EL (cell line): ENCODE data around the gene IP6K2.
A peak's percentile ranks its signal among the peaks of the same experiment; 100 is the strongest.
"Not testable (repeated sequence)": the region's sequence is repeated elsewhere in the genome, so short reads cannot be mapped to it uniquely, and the experiment has no call there.

ENCODE experiments used
- DNase-seq: peaks from one replicate; pipeline ENCODE4 v3.0.0-alpha.2; 2016

The IP6K2 gene, protein sequence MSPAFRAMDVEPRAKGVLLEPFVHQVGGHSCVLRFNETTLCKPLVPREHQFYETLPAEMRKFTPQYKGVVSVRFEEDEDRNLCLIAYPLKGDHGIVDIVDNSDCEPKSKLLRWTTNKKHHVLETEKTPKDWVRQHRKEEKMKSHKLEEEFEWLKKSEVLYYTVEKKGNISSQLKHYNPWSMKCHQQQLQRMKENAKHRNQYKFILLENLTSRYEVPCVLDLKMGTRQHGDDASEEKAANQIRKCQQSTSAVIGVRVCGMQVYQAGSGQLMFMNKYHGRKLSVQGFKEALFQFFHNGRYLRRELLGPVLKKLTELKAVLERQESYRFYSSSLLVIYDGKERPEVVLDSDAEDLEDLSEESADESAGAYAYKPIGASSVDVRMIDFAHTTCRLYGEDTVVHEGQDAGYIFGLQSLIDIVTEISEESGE

DNA sequence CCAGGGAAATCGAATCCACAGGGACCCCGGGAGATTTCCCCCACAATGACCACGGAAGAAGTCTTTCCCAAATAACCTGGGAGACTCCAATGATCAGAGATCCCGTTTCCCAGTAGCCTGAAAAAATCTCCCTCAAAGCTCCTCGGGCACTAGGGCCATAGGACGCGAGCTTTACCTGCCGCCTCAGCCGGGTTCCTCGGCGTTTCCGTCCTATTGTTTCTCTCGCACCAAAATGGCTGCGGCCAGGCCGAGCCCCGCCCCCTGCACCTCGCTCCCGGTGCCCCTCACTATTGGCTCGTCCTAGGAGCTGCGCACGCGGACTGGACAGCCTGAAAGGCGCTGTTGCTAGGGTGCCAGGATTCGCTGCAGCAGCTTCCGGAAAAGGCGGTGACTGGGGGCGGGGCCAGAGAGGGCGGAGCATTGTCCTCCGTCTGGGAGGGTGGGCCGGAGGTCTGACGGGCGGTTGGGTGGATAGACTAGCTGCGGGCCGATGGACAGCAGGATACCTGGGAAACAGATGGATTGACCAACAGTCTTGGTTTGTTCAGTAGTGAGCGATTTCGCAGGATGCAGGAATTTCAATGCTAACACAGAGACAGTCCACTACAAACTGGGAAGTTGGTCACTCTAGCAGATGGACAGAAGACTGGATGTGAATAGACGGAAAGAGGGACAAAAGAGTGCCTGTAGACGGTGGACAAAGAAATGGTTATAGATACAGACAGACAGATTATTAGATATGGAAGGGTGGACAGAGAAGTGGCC is at the start of gene IP6K2:
TSS of gene IP6K2 (minus strand) at position 240 of the 765 bp plus-strand sequence. CDS start 21,930 bp downstream, outside the sequence.
- DNase-seq, result peak; percentile 98

GRCh38 chr3:48765376-48765775 is 48.4 kb upstream of the IP6K2 start:
- no peak for DNase-seq

GRCh38 chr3:48762816-48763215 is 45.8 kb upstream of the IP6K2 start:
- no peak for DNase-seq

DNA sequence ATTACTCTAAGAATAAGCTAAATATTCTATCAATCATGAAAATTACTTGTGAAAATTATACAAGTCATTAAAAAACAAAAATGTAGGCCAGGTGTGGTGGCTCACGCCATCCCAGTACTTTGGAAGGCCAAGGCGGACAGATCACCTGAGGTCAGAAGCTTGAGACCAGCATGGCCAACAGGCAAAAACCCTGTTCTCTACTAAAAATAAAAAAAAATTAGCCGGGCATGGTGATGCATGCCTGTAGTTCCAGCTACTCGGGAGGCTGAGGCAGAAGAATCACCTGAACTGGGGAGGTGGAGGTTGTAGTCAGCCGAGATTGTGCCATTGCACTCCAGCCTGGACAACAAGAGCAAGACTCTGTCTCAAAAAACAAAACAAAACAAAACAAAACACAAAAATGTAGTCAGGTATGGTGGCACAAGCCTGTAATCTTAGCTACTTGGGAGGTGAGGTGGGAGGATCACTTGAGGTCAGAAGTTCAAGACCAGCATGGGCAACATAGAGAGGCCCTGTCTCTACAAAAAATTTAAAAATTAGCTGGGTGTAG is 43.0 kb upstream of the IP6K2 start:
- not testable (repeated sequence) for DNase-seq

GRCh38 chr3:48759531-48759930 is 42.5 kb upstream of the IP6K2 start:
- not testable (repeated sequence) for DNase-seq

- DNase-seq, result no peak
Measured at GRCh38 chr3:48759071-48759470, 42.0 kb upstream of the IP6K2 start.

GRCh38 chr3:48756640-48757039 is 39.6 kb upstream of the IP6K2 start:
- DNase-seq, result no peak

GRCh38 chr3:48750856-48751255 is 33.8 kb upstream of the IP6K2 start:
- no peak for DNase-seq

GRCh38 chr3:48748754-48749153 is 31.7 kb upstream of the IP6K2 start:
- DNase-seq, result no peak

DNA sequence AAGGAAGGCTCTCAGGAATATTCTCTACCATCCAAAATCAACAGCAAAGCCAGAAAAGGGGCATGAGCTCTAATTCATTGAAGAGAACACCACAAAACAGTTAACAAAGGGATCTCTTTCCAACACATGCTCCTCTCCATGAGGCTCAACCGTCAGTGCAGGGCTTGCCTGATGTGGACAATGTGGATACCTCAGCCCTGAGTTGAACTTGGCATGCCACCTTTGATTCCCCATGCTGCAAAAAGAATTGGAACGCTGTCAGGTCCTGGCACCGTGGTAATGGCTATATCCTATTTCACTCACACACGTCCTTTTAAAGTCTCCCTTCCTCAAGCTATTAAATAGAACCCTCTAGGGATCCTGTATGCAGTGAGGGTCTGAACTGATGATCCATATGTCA is 30.7 kb upstream of the IP6K2 start:
- DNase-seq, result no peak

- no peak for DNase-seq
Measured at GRCh38 chr3:48747015-48747615, 30.1 kb upstream of the IP6K2 start.

DNA sequence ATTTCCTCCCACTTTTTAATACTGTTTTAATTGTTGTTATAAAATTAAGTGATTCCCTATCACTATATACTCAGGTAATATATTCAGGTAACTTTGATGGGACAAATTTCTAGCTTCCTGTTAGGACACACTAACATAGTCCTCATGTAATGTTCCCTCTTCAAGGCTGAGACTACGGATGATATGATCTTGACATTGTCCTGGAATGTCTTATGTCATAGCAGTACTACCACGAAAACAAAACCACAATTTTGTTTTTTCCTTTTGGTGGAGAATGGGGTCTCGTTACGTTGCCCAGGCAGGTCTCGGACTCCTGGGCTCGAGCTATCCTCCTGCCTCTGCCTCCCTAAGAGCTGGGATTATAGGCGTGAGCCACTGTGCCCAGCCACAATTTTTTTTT is 26.8 kb upstream of the IP6K2 start:
- no peak for DNase-seq

GRCh38 chr3:48741226-48741625 is 24.2 kb upstream of the IP6K2 start:
- not testable (repeated sequence) for DNase-seq

GRCh38 chr3:48739955-48740823 is 23.2 kb upstream of the IP6K2 start:
- peak; percentile 80 for DNase-seq

GRCh38 chr3:48739617-48739954 is 22.6 kb upstream of the IP6K2 start:
- DNase-seq, result no peak

- DNase-seq, result no peak
Measured at GRCh38 chr3:48738926-48739616, 22.1 kb upstream of the IP6K2 start.

- no peak for DNase-seq
Measured at GRCh38 chr3:48738144-48738536, 21.1 kb upstream of the IP6K2 start.

- not testable (repeated sequence) for DNase-seq
Measured at GRCh38 chr3:48735075-48735767, 18.2 kb upstream of the IP6K2 start.

DNA sequence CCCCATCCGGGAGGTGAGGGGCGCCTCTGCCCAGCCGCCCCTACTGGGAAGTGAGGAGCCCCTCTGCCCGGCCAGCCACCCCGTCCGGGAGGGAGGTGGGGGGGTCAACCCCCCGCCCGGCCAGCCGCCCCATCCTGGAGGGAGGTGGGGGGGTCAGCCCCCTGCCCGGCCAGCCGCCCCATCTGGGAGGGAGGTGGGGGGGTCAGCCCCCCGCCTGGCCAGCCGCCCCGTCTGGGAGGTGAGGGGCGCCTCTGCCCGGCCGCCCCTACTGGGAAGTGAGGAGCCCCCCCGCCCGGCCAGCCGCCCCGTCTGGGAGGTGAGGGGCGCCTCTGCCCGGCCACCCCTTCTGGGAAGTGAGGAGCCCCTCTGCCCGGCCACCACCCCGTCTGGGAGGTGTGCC is 17.5 kb upstream of the IP6K2 start:
- DNase-seq, result not testable (repeated sequence)

DNA sequence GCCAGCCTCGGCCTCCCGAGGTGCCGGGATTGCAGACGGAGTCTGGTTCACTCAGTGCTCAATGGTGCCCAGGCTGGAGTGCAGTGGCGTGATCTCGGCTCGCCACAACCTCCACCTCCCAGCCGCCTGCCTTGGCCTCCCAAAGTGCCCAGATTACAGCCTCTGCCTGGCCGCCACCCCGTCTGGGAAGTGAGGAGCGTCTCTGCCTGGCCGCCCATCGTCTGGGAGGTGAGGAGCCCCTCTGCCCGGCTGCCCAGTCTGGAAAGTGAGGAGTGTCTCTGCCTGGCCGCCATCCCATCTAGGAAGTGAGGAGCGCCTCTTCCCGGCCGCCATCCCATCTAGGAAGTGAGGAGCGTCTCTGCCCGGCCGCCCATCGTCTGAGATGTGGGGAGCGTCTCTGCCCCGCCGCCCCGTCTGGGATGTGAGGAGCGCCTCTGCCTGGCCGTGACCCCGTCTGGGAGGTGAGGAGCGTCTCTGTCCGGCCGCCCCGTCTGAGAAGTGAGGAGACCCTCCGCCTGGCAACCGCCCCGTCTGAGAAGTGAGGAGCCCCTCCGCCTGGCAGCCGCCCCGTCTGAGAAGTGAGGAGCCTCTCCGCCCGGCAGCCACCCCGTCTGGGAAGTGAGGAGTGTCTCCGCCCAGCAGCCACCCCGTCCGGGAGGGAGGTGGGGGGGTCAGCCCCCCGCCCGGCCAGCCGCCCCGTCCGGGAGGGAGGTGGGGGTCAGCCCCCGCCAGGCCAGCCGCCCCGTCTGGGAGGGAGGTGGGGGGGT is 16.9 kb upstream of the IP6K2 start:
- DNase-seq, result not testable (repeated sequence)
